ENCODE data around the gene BDNF. TPM values are rescaled to one million over a fixed set of nuclear protein-coding genes. Genes with fewer than 3 reads are reported as not detected.

Gene BDNF
- 5.4 and 6.0 TPM in 2 replicates for total RNA-seq (2021; fragmentation: NEBNext Ultra II Directional; extraction: Animal tissue kit (Norgen Biotek cat#: 25700))
- polyA plus RNA-seq (2011; rRNA removed) = 1.5 and 2.4 TPM in 2 replicates
- polyA plus RNA-seq (2011; cell fraction: cytosol; rRNA removed) = 2.4 TPM
- 2.4 TPM for polyA plus RNA-seq (2011; cell fraction: nucleus; rRNA removed)
- 3.5 to 5.7 TPM (median 4.2 TPM) in 4 replicates for polyA plus RNA-seq (2012, experiment 1 of 2)
- 1.4 TPM for polyA plus RNA-seq (2012, experiment 2 of 2)
- 4.3 TPM for polyA plus RNA-seq (2013, experiment 1 of 2)
- 4.9 TPM for polyA plus RNA-seq (2013, experiment 2 of 2)
- polyA minus RNA-seq (2011; rRNA and poly(A)+ RNA removed) = 4.7 and 5.4 TPM in 2 replicates
- 3.2 TPM for polyA minus RNA-seq (2011; cell fraction: cytosol; rRNA and poly(A)+ RNA removed)
- 7.3 TPM for polyA minus RNA-seq (2011; cell fraction: nucleus; rRNA and poly(A)+ RNA removed)
- long read RNA-seq, experiment 1, full-length matches to known transcripts = 3 of 3 reads
- long read RNA-seq, experiment 1, partial matches to known transcripts = 0 of 3 reads
- long read RNA-seq, experiment 1, other reads (novel, unspliced or antisense) = 0 of 3 reads
- long read RNA-seq, experiment 2, full-length matches to known transcripts = 2 of 3 reads
- long read RNA-seq, experiment 2, partial matches to known transcripts = 0 of 3 reads
- long read RNA-seq, experiment 2, other reads (novel, unspliced or antisense) = 1 of 3 reads

DNA sequence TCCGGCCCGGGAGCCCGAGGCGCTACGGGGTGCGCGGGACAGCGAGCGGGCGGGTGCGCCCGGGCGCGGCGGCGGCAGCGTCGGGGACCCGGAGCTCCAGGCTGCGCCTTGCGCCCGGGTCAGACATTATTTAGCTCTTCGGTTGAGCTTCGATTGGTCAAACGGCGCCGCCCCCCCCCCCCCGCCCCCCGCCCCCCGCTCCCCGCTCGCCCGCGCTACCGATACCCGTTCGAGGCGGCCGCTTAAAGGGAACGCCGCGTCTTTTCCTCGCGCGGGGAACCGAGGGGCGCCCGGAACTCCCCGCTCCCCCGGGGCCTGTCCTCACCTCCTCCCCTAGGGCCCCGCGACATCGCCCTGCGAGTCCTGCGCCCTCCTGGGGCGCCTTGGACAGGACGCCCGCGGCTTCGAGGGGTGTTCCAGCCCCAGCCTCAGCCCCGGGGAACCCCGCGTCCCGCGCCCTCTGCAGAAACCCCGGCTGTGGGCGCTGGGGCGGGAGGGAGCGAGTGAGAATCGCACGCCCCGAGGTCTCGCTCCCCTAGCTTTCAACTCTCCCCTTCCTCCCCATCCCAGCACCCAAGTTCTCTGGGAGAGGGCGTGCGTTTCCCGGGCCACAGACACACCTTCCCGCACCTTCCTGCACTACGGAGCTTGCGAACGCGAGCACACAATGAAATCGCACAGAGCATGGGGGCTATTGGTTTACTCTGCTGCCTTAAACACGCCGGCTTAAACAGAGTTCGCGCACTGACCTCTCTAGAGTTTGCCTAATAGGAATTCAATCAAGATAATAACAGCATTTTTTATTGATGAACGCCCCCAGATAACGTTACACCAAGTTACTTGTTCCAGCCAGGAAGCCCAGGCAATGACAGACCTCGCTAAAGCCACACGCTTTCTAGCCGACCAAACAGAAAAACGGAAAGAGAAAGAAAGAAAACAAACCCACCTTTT is at the start of gene BDNF:
BDNF (minus strand) TSS at position 105 of the 951 bp plus-strand sequence. CDS start 41,891 bp downstream, outside the sequence.
- Histone ChIP-seq H3K79me1 (ENCODE audit: low read depth, low read length) (no peaks in the 10 kb centered on the region), H2BK120ac (replicated peaks; ENCODE audit: low read depth, low read length) (no peak within 1 kb of the TSS), H3K4ac (replicated peaks; ENCODE audit: insufficient read length, low read depth, low read length) (peak within 1 kb of the TSS; percentile 53), H2BK20ac (ENCODE audit: low read length) (0 out of 2 replicates have a peak within 1 kb of the TSS, but pooled peaks have one; percentile 6), H3K18ac (ENCODE audit: extremely low read depth, low read length) (peak within 1 kb of the TSS; percentile 80; the same call in 1 of the 2 replicates), H3K36me3 (ENCODE audit: control insufficient read depth in 2 of 4, insufficient read depth in 4 of 4, low read length in 3 of 4) (no peaks in the 10 kb centered on the region), H3K9ac (replicated peaks in 1 of 4; ENCODE audit: extremely low read depth in 1 of 4, low read depth in 3 of 4, low read length in 3 of 4) (peak within 1 kb of the TSS; percentile 46 to 65 (median 48); a peak in 6 of 7 replicates), H2AK5ac (ENCODE audit: low read depth, low read length) (no peak within 1 kb of the TSS), H3K4me1 (replicated peaks in 1 of 4; ENCODE audit: control insufficient read depth in 3 of 4, insufficient read depth in 4 of 4, low read length in 3 of 4) (peaks cover 1 to 15% (median 3%) of the 10 kb centered on the region in 4 experiments; a peak in 4 of 7 replicates), H3K9me3 (ENCODE audit: insufficient read depth in 2 of 2, low read depth in 1 of 2, low read length in 1 of 2) (no peaks in the 10 kb centered on the region), H4K5ac (ENCODE audit: insufficient read length, low read depth, low read length) (no peak within 1 kb of the TSS), H2BK12ac (ENCODE audit: low read depth, low read length) (no peak within 1 kb of the TSS; the same call in 1 of the 2 replicates), H3K14ac (ENCODE audit: insufficient read length) (no peak within 1 kb of the TSS), H2BK5ac (ENCODE audit: low read depth, low read length) (peak within 1 kb of the TSS; percentile 17; the same call in 1 of the 2 replicates), H3K23ac (ENCODE audit: insufficient read length) (no peak within 1 kb of the TSS), H4K20me1 (replicated peaks in 1 of 2; ENCODE audit: control insufficient read depth in 1 of 2, insufficient read depth in 2 of 2, low read length in 2 of 2) (no peaks in the 10 kb centered on the region), H3K4me2 (ENCODE audit: insufficient read depth in 1 of 2, low read depth in 2 of 2, low read length in 2 of 2) (peak within 1 kb of the TSS; percentile 91 to 95), H4K8ac (ENCODE audit: extremely low read depth, insufficient read depth, low read length) (no peak within 1 kb of the TSS), H3K27ac (ENCODE audit: low read depth, low read length) (no peak within 1 kb of the TSS), H3K79me2 (ENCODE audit: control insufficient read depth in 1 of 2, insufficient read depth in 2 of 2, low read length in 2 of 2) (peaks cover 0 to 18% of the 10 kb centered on the region in 2 experiments; a peak in 2 of 4 replicates), H4K91ac (replicated peaks; ENCODE audit: insufficient read length, low read length) (peak within 1 kb of the TSS; percentile 35), H3K56ac (replicated peaks; ENCODE audit: insufficient read length, low read depth, low read length) (peak within 1 kb of the TSS; percentile 24), H3K4me3 (ENCODE audit: extremely low read depth in 1 of 4, insufficient read depth in 2 of 4, low read depth in 3 of 4, low read length in 4 of 4) (peak within 1 kb of the TSS; percentile 61 to 95 (median 83)), H2AFZ (ENCODE audit: low read length) (peak within 1 kb of the TSS; percentile 45; the same call in 1 of the 2 replicates), H3K23me2 (ENCODE audit: low read depth, low read length) (peaks cover 22% of the 10 kb centered on the region), H2BK15ac (ENCODE audit: low read length) (peak within 1 kb of the TSS; percentile 12; the same call in 1 of the 2 replicates), H3K27me3 (replicated peaks in 1 of 4; ENCODE audit: control insufficient read depth in 3 of 4, extremely low read depth in 1 of 4, insufficient read depth in 3 of 4, low read length in 3 of 4) (peaks cover 8 to 28% (median 20%) of the 10 kb centered on the region in 4 experiments)
- POLR2A ChIA-PET (ENCODE audit: partially characterized antibody) = interaction anchor here (0.7 to 9.1 kb wide), 12 partner anchors 10 to 407 kb away, joined by 3 to 191 read pairs (median 6); partner anchors contain the start of genes KIF18A, LIN7C and METTL15
- CTCF ChIA-PET (ENCODE audit: partially characterized antibody) = interaction anchor here (0.8 to 9.1 kb wide), 17 partner anchors 8 to 1629 kb away, joined by 3 to 223 read pairs (median 6); no protein-coding TSS in a partner anchor
- peak in 1 of 2 experiments; percentile 73 for DNase-seq (ENCODE audit: low read depth in 1 of 2, low spot score in 2 of 2)
- 1% methylated on average over 34 of the region's 92 CpGs; no CpG with 5 or more reads in 1 of the 2 experiments for WGBS, 2 experiments (ENCODE audit: extremely low coverage in 1 of 2, insufficient coverage in 1 of 2, insufficient read length in 1 of 2, insufficient replicate concordance in 2 of 2, low coverage in 1 of 2, low lambda C conversion rate in 2 of 2, missing lambda C conversion rate in 1 of 2)
- no peak for FAIRE-seq
- TF ChIP-seq MAFK (IDR thresholded peaks at IDR 0.05; ENCODE audit: low read depth, low read length) (no peak), RFX5 (IDR thresholded peaks at IDR 0.05; ENCODE audit: borderline replicate concordance, low read depth, low read length) (no peak), POU5F1 (IDR thresholded peaks at IDR 0.05; ENCODE audit: low read depth, low read length) (no peak)
- TF ChIP-seq, protein P1, sequence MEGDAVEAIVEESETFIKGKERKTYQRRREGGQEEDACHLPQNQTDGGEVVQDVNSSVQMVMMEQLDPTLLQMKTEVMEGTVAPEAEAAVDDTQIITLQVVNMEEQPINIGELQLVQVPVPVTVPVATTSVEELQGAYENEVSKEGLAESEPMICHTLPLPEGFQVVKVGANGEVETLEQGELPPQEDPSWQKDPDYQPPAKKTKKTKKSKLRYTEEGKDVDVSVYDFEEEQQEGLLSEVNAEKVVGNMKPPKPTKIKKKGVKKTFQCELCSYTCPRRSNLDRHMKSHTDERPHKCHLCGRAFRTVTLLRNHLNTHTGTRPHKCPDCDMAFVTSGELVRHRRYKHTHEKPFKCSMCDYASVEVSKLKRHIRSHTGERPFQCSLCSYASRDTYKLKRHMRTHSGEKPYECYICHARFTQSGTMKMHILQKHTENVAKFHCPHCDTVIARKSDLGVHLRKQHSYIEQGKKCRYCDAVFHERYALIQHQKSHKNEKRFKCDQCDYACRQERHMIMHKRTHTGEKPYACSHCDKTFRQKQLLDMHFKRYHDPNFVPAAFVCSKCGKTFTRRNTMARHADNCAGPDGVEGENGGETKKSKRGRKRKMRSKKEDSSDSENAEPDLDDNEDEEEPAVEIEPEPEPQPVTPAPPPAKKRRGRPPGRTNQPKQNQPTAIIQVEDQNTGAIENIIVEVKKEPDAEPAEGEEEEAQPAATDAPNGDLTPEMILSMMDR (IDR thresholded peaks at IDR 0.05; ENCODE audit: control extremely low read depth in 1 of 3, insufficient read depth in 1 of 3, low read depth in 1 of 3, low read length in 3 of 3) = no peak
